ENCODE data around the gene GMEB1. TPM values are rescaled to one million over a fixed set of nuclear protein-coding genes. Genes with fewer than 3 reads are reported as not detected.
"Not testable (repeated sequence)": the region's sequence is repeated elsewhere in the genome, so short reads cannot be mapped to it uniquely, and the experiment has no call there.

GMEB1 gene
- total RNA-seq, 1 donor from 2014 or later, result 11.5 TPM

GRCh38 chr1:28656335-28656734 lies 12.2 kb upstream of the GMEB1 start:
- no peak for DNase-seq (ENCODE audit: low read depth)
- TF ChIP-seq CTCF (conservative IDR thresholded peaks at IDR 0.05; ENCODE audit: low read depth, low read length), result no peak
- no peak overlapping the region for H3K4me3 ChIP-seq (ENCODE audit: low read depth, low read length)

GRCh38 chr1:28663871-28664470 lies 4.6 kb upstream of the GMEB1 start:
- TF ChIP-seq CTCF (conservative IDR thresholded peaks at IDR 0.05; ENCODE audit: low read depth, low read length), result no peak
- no peak for DNase-seq (ENCODE audit: low read depth)
- no peak overlapping the region for H3K4me3 ChIP-seq (ENCODE audit: low read depth, low read length)

GRCh38 chr1:28666806-28667205 lies 1.8 kb upstream of the GMEB1 start:
- TF ChIP-seq CTCF (conservative IDR thresholded peaks at IDR 0.05; ENCODE audit: low read depth, low read length), result no peak
- no peak for DNase-seq (ENCODE audit: low read depth)
- no peak overlapping the region for H3K4me3 ChIP-seq (ENCODE audit: low read depth, low read length)

GRCh38 chr1:28668956-28669723 lies 556 bp downstream of the GMEB1 start:
- H3K4me3 ChIP-seq (ENCODE audit: low read depth, low read length), result peak overlapping the region; percentile 71
- no peak for TF ChIP-seq CTCF (conservative IDR thresholded peaks at IDR 0.05; ENCODE audit: low read depth, low read length)
- DNase-seq (ENCODE audit: low read depth), result no peak

- no peak for DNase-seq (ENCODE audit: low read depth)
- H3K4me3 ChIP-seq (ENCODE audit: low read depth, low read length), result no peak overlapping the region
- no peak for TF ChIP-seq CTCF (conservative IDR thresholded peaks at IDR 0.05; ENCODE audit: low read depth, low read length)
Observed at GRCh38 chr1:28671254-28671780, 2.7 kb downstream of the GMEB1 start.

- not testable (repeated sequence) for H3K4me3 ChIP-seq (ENCODE audit: low read depth, low read length); DNase-seq (ENCODE audit: low read depth)
Observed at GRCh38 chr1:28672971-28673370, 4.4 kb downstream of the GMEB1 start.

- H3K4me3 ChIP-seq (ENCODE audit: low read depth, low read length), result no peak overlapping the region
- TF ChIP-seq CTCF (conservative IDR thresholded peaks at IDR 0.05; ENCODE audit: low read depth, low read length), result no peak
- no peak for DNase-seq (ENCODE audit: low read depth)
Observed at GRCh38 chr1:28675924-28676257, 7.3 kb downstream of the GMEB1 start.
